AG04449 (cell line): ENCODE results near the gene CCDC169.

Source experiments
- CTCF ChIA-PET: fragments of 350-600 bp; formaldehyde crosslinking; extraction: SDS; loops from one replicate; lab custom pipeline; 2021; ENCODE audit warnings: antibody characterized with exemption; lab: Yijun Ruan, JAX
- POLR2A ChIA-PET: fragments of 400-600, 350-600 bp; formaldehyde crosslinking; extraction: SDS; loops from one replicate; lab custom pipeline; 2020; ENCODE audit warnings: antibody characterized with exemption, inconsistent platforms; lab: Yijun Ruan, JAX
- DNase-seq: peaks from one replicate; pipeline ENCODE4 v3.0.0-alpha.2; 2010; ENCODE audit warnings: low read depth, low spot score
- H3K4me3 ChIP-seq: 2 replicates; pipeline ENCODE4 v1.5.1; 2011; ENCODE audit warnings: low read depth, mild to moderate bottlenecking, control low read depth, low read length
- CTCF ChIP-seq: IDR thresholded peaks from one replicate; pipeline ENCODE4 v1.5.1; 2011; ENCODE audit warnings: mild to moderate bottlenecking, moderate library complexity, low read length, control low read depth, inconsistent platforms; ENCODE audit not compliant: insufficient read depth; ENCODE audit errors: missing control alignments

CCDC169 gene

GRCh38 chr13:36242761-36243160 is 54.9 kb downstream of the CCDC169 start:
- TF ChIP-seq CTCF, result no peak
- ChIA-PET CTCF (no interaction called here), POLR2A (no interaction called here)
- no peak for DNase-seq
- H3K4me3 ChIP-seq, result no peak overlapping the region

- ChIA-PET CTCF (interaction anchor here (1.0 kb wide), 1 partner anchor 252 kb away, joined by 3 read pairs; no protein-coding TSS in a partner anchor), POLR2A (no interaction called here)
- DNase-seq, result no peak
- no peak overlapping the region for H3K4me3 ChIP-seq
- TF ChIP-seq CTCF, result no peak
These were observed 66.4 kb downstream of the CCDC169 start for GRCh38 chr13:36231236-36231635.

GRCh38 chr13:36224730-36225129 is 72.9 kb downstream of the CCDC169 start:
- no peak for TF ChIP-seq CTCF
- H3K4me3 ChIP-seq, result no peak overlapping the region
- ChIA-PET POLR2A (no interaction called here), CTCF (no interaction called here)
- DNase-seq, result no peak

- POLR2A ChIA-PET, result no interaction called here
- no peak overlapping the region for H3K4me3 ChIP-seq
- no peak for TF ChIP-seq CTCF
- no peak for DNase-seq
- CTCF ChIA-PET, result no interaction called here
These were observed 77.7 kb downstream of the CCDC169 start for GRCh38 chr13:36219883-36220282.

- no peak for DNase-seq
- no peak for TF ChIP-seq CTCF
- CTCF ChIA-PET, result no interaction called here
- POLR2A ChIA-PET, result no interaction called here
- H3K4me3 ChIP-seq, result no peak overlapping the region
These were observed 80.2 kb downstream of the CCDC169 start for GRCh38 chr13:36217456-36217855.

GRCh38 chr13:36214163-36214921 is 83.3 kb downstream of the CCDC169 start, which contains the start of gene SOHLH2:
SOHLH2 (minus strand) TSS chr13:36214556; CDS start chr13:36214526, 30 bp downstream.
- no peak for TF ChIP-seq CTCF
- DNase-seq, result no peak
- H3K4me3 ChIP-seq, result no peak within 1 kb of the TSS
- CTCF ChIA-PET, result interaction anchor here (1.7 kb wide), 1 partner anchor 235 kb away, joined by 4 read pairs; no protein-coding TSS in a partner anchor
- POLR2A ChIA-PET, result no interaction called here
